Activated CD4-positive, alpha-beta T cell treated with anti-CD3 and anti-CD28 coated beads, Interleukin-2, amount 50 U/mL, for 48 hours (primary cell): ENCODE data around the gene RNF167.

Experiments used
- DNase-seq, 2 experiments: peaks; one replicate each; pipeline ENCODE4 v3.0.0-alpha.2; 2020

Gene RNF167

GRCh38 chr17:4940555-4941318 is 669 bp downstream of the RNF167 start:
- peak; percentile 55 to 61 for DNase-seq

GRCh38 chr17:4941319-4941610 is 1.2 kb downstream of the RNF167 start:
- DNase-seq, result no peak

DNA sequence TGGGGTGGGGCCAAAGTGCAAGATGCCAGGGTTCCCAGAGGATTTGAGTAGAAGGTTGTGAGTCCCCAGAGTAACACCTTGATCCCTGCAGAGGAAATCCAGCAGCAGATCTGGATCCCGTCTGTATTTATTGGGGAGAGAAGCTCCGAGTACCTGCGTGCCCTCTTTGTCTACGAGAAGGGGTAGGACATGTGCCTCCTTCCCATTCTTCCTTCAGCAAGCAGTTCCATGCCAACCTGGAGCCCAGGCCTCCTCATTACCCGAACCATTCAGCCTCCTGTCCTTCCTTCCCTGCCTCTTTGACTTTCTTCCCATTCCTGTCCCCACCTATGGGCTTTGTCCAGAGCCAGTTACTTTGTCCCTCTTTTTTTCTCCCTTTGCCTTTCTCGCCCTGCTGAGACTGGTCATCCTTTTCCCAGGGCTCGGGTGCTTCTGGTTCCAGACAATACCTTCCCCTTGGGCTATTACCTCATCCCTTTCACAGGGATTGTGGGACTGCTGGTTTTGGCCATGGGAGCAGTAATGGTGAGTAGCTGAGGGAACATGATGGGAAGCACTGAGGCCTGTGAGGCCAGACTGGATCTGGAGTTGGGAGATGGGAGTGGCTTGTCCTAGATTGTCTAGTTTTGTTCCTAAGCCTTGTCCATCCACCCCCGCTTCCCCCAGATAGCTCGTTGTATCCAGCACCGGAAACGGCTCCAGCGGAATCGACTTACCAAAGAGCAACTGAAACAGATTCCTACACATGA is 2.9 kb downstream of the RNF167 start:
- no peak for DNase-seq

DNA sequence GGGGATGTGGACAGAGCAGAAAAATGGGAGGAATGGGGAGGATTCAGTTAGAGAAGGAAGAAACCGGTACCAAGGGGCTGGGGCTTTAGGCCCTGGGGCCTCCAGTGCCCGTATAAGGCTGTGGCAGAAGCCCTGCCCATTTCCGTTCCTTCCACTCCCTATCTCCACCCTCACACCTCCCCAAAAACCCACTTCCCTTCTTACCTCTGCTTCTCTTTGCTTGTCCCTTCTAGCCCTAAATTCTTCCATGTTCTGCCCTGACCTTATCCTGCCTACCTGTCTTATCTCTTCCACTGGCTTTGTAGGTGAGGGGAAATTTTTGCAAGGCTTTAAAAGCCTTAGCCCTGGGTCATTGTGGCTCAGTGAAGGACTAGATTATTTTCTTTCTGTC is 4.1 kb downstream of the RNF167 start:
- peak; percentile 61 to 71 for DNase-seq

- peak; percentile 51 to 59 for DNase-seq
Observed at GRCh38 chr17:4944554-4945175, 4.6 kb downstream of the RNF167 start.

- peak; percentile 90 to 93 for DNase-seq
Observed at GRCh38 chr17:4945176-4945943, 5.3 kb downstream of the RNF167 start.

DNA sequence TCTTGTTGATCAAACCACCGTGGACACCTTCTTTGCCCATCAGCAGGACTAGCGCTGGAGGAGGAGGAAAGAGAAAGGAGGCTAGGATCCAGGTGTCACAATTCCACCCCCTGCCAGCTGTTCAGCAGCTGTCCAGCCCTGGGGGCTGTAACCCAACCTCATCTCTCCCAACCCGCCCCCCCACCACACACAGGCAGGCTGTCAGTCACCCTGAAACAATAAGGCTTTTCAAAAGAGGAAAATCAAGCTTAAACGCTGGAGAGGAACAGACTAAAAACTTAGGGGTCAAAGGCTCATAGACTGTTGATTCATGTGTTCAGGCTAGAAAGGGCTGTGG is 5.8 kb downstream of the RNF167 start:
- DNase-seq, result peak in 1 of 2 experiments; percentile 24

DNA sequence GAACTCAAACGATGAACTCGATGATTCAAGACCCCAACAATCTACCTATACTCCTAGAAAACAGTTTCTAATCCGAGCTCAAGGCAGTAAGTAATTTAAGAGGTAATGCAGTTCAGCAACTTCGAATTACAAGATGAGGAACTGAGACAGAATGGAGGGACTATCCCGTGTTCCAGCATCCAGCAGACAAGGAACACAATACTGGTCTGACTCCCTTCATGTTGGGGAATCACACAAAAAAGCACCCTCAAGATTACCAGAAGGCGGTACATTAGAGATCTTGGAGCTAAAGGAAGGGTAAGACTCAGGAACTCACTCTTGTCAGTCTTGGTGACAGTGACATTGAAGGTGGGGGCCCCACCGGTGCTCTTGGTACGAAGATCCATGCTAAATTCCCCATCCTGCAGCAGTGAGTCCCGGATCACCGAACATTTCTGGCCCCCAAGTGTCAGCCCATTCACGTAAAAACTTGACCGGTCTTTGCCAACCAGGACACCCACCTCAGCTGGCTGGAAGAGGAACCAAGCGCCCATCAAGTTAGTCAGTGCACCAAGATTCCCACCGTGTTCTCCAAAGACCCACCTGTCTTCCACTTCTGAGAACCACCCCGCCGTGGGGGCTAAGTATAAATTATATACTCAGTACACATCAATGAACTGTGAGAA is 6.4 kb downstream of the RNF167 start:
- peak in 1 of 2 experiments; percentile 24 for DNase-seq

GRCh38 chr17:4947010-4947410 is 6.9 kb downstream of the RNF167 start:
- no peak for DNase-seq

- DNase-seq, result peak; percentile 74 to 79
Observed at GRCh38 chr17:4947411-4948165, 7.5 kb downstream of the RNF167 start.

- DNase-seq, result peak; percentile 92 to 93
Observed at GRCh38 chr17:4948166-4948930, 8.3 kb downstream of the RNF167 start, which contains the start of gene PFN1. PFN1 (minus strand) TSS chr17:4948530; CDS start chr17:4948394, 136 bp downstream.

DNA sequence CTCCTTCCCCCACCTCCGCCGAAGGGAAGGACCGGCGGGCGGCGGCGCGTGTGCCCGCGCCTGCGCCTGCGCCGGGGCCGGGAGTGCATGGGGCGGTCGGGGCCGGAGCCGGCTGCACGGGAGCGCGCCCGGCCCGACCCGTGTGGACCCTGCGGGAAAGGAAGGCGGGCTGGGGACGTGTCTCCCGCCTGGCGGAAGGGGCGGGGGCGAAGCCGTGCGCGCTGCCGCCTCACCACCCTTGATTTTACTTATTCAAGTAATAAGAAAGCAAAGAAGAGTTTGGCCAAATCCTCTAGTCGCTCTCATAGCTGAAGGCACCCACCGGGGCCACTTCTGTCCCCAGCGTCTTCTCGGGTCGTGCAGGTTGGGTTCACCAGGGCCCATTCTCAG is 8.9 kb downstream of the RNF167 start:
- peak; percentile 74 to 81 for DNase-seq

DNA sequence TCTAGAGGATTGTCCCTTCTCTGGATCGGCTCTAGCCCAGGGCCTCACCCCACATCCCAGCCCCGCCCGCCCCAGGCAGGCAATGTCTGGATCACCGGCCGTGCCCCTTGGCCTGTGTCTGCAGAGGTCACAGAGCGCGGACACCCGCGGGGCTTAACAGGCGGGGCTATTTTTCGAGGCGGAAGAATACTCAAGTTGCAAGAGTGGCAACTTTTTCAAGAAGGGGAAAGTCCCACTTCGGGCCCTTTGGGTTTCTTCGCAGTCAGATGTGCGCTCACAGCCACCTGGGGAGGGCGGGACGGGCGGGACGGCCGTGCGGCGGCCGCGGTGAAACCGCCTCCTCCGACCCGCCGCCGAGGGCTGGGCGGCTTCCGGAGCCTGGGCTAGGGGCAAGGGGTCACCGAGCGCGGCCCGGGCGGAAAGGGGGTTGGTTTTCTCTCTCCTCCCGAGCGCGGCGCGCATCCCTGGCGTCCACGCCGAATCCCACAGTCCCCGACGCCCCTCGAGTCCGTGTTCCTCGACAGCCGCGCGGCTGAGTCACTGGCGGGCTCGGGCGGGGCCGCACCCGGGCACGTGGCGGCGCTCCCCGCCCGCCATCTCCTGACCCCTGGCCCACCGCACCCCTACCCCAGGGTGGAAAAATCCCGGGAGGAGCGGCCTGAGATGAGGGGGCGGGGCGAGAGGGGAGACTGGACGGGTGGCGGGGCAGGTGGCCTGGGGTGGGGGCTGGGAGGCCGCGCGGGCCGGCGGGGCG is 9.4 kb downstream of the RNF167 start:
- peak; percentile 81 to 83 for DNase-seq

DNA sequence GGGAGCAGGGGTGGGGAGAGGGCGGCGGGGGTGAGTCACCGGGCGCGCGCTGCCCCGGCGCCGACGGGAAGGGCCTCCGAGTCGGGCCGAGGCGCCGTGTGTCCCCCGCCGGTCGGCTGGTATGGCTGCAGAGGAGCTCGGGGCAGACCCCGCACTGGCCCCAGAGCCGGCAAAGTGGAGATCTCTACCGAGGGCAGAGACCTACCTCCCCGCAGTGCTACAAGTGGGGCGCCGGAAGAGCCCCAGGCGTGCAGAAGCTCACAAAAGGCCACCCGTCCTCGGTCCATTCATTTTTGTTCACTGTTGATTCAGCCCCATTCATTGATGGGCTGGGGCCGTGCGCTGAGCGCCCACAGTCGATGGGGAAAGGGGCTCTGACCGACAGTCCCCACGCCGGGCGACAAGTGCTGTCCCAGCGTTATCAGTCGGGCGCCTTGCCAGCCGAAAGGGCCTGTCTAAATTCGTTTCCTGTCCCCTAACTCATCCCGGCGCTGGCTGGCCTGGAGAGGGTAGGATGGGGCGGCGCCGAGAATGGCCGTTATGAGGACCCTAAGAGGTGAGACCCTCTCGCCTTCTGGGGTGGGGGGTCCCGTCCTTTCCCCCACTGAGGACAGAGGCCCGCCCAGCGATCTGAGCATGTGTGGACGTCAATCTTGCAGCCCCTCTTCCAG is 10.1 kb downstream of the RNF167 start:
- DNase-seq, result peak; percentile 51 to 62

GRCh38 chr17:4950746-4951204 is 10.7 kb downstream of the RNF167 start, which contains the start of gene ENO3:
ENO3 (plus strand) TSS chr17:4951119; CDS start chr17:4951830, 711 bp downstream.
- DNase-seq, result no peak

DNA sequence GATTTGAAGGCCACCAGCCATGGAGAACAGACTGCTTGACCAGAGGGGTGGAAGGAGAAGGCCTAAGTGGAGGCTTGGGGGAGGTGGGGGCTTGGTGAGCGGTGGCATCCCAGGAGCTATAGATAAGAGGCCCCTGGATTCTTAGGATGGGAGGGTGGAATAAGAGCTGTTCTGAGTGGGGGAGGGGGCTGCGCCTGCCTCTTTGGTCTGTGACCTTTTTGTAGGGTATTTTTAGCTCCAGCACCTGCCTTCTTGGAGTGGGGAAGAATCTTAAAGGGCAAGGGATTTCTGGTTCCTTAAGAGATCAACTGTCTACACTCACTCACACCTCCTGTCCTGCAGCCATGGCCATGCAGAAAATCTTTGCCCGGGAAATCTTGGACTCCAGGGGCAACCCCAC is 11.4 kb downstream of the RNF167 start:
- no peak for DNase-seq

- no peak for DNase-seq
Observed at GRCh38 chr17:4953451-4953961, 13.4 kb downstream of the RNF167 start.

DNA sequence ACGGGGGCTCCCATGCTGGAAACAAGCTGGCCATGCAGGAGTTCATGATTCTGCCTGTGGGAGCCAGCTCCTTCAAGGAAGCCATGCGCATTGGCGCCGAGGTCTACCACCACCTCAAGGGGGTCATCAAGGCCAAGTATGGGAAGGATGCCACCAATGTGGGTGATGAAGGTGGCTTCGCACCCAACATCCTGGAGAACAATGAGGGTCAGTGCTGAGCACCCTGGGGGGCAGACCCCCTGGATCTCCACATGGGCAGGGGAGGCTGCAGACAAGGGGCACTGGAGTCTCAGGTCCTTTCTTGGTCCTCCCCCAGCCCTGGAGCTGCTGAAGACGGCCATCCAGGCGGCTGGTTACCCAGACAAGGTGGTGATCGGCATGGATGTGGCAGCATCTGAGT is 15.0 kb downstream of the RNF167 start:
- no peak for DNase-seq

GRCh38 chr17:4956493-4957061 is 16.5 kb downstream of the RNF167 start:
- DNase-seq, result peak; percentile 64 to 72
